ENCODE results near the gene OAF. TPM values are rescaled to one million over a fixed set of nuclear protein-coding genes. Genes with fewer than 3 reads are reported as not detected.
"Not testable (repeated sequence)": the region's sequence is repeated elsewhere in the genome, so short reads cannot be mapped to it uniquely, and the experiment has no call there.

The OAF gene
- total RNA-seq, 1 donor from 2014 or later: 17.8 TPM

GRCh38 chr11:120271672-120272071 lies 60.8 kb downstream of the OAF start:
- no peak for ATAC-seq
- H3K4me3 ChIP-seq: no peak overlapping the region
- H3K36me3 ChIP-seq: no peaks in the 10 kb centered on the region
- no peaks in the 10 kb centered on the region for H3K4me1 ChIP-seq
- no peaks in the 10 kb centered on the region for H3K9me3 ChIP-seq
- no peak for DNase-seq
- no peak overlapping the region for H3K27ac ChIP-seq
- TF ChIP-seq CTCF (IDR thresholded peaks at IDR 0.05): no peak
- H3K27me3 ChIP-seq (ENCODE audit: low read depth): peaks cover 10% of the 10 kb centered on the region
- intact Hi-C loops (cut with DNase I): no loop called here

GRCh38 chr11:120272303-120272702 lies 61.5 kb downstream of the OAF start:
- Histone ChIP-seq H3K4me1 (no peaks in the 10 kb centered on the region), H3K4me3 (no peak overlapping the region), H3K27ac (no peak overlapping the region), H3K27me3 (ENCODE audit: low read depth) (peaks cover 4% of the 10 kb centered on the region), H3K9me3 (no peaks in the 10 kb centered on the region), H3K36me3 (no peaks in the 10 kb centered on the region)
- DNase-seq (no peak), ATAC-seq (no peak)
- intact Hi-C loops (cut with DNase I): no loop called here
- TF ChIP-seq CTCF (IDR thresholded peaks at IDR 0.05): no peak

- H3K27ac ChIP-seq: no peak overlapping the region
- intact Hi-C loops (cut with DNase I): no loop called here
- ATAC-seq: no peak
- H3K27me3 ChIP-seq (ENCODE audit: low read depth): no peaks in the 10 kb centered on the region
- no peaks in the 10 kb centered on the region for H3K4me1 ChIP-seq
- no peak for TF ChIP-seq CTCF (IDR thresholded peaks at IDR 0.05)
- DNase-seq: no peak
- no peak overlapping the region for H3K4me3 ChIP-seq
- no peaks in the 10 kb centered on the region for H3K9me3 ChIP-seq
- H3K36me3 ChIP-seq: no peaks in the 10 kb centered on the region
These were observed 62.6 kb downstream of the OAF start for GRCh38 chr11:120273432-120273831.

- H3K27me3 ChIP-seq (ENCODE audit: low read depth); DNase-seq; H3K27ac ChIP-seq; H3K4me1 ChIP-seq; intact Hi-C loops (cut with DNase I); H3K4me3 ChIP-seq; H3K36me3 ChIP-seq; ATAC-seq; H3K9me3 ChIP-seq: not testable (repeated sequence)
These were observed 63.1 kb downstream of the OAF start for GRCh38 chr11:120273956-120274355.

- Histone ChIP-seq H3K27ac (no peak overlapping the region), H3K4me1 (no peaks in the 10 kb centered on the region), H3K4me3 (no peak overlapping the region), H3K9me3 (no peaks in the 10 kb centered on the region), H3K27me3 (ENCODE audit: low read depth) (no peaks in the 10 kb centered on the region), H3K36me3 (no peaks in the 10 kb centered on the region)
- intact Hi-C loops (cut with DNase I): no loop called here
- DNase-seq (no peak), ATAC-seq (no peak)
- TF ChIP-seq CTCF (IDR thresholded peaks at IDR 0.05): no peak
These were observed 68.7 kb downstream of the OAF start for GRCh38 chr11:120279502-120279901.

Other genes with a start within 250 kb of the OAF start
- 8.3 TPM for gene TRIM29, start 72.9 kb upstream of the OAF start, total RNA-seq
- gene POU2F3, start 29.1 kb downstream of the OAF start, total RNA-seq: 4.6 TPM
- gene TLCD5, start 114.3 kb downstream of the OAF start, total RNA-seq: 3.5 TPM
- gene ARHGEF12, start 125.4 kb downstream of the OAF start, total RNA-seq: 121 TPM

Measured in lower lobe of right lung (tissue), 2 donors.